K562 (cell line): ENCODE measurements around the gene CLCN5. TPM values are rescaled to one million over a fixed set of nuclear protein-coding genes. Genes with fewer than 3 reads are reported as not detected.

Source experiments
- ATAC-seq: fragments of 200-7000 bp; cut with Tn5 transposase; 3 replicates; pipeline ENCODE4 v1.9.1; 2020; ENCODE audit warnings: moderate library complexity
- BruUV-seq: library from RNA; stranded (reverse); fragments of 400-500 nt; replicated peaks from 2 replicates; lab custom pipeline; 2021; lab: Mats Ljungman, UMichigan
- CTCF ChIA-PET: fragments of 300-600 bp; formaldehyde crosslinking; extraction: SDS; loops from one replicate; lab custom pipeline; 2021; ENCODE audit warnings: low intra/inter-chr PET ratio; lab: Yijun Ruan, JAX
- POLR2A ChIA-PET: fragments of 300-600, 350-650 bp; sonication (Branson Sonifier 250); formaldehyde crosslinking; extraction: SDS; loops from one replicate; lab custom pipeline; 2021; ENCODE audit warnings: antibody characterized with exemption, inconsistent platforms; lab: Yijun Ruan, JAX
- DNase-seq, 4 experiments: peaks; one replicate each; pipeline versions ENCODE4 v3.0.0 to v3.0.0-alpha.2; 2011 to 2018; ENCODE audit warnings: low spot score in 3 of 4, mixed read lengths in 3 of 4; ENCODE audit errors: extremely low read depth in 1 of 4
- FAIRE-seq: peaks from 2 replicates; lab custom pipeline; 2011; peaks lifted over from hg19 to GRCh38; lab: Jason Lieb, UNC
- H2AFZ ChIP-seq: 2 replicates; pipeline ENCODE4 v1.6.0; 2011; ENCODE audit warnings: low read depth, low read length, control low read depth, inconsistent platforms
- H3K27ac ChIP-seq: fragments of 200-600 bp; 3 replicates; pipeline ENCODE4 v1.8.0; 2011; ENCODE audit warnings: low read depth, mild to moderate bottlenecking, control low read depth, inconsistent platforms, low read length, moderate library complexity, mixed read lengths; ENCODE audit errors: extremely low read depth
- H3K27me3 ChIP-seq, 2 experiments: fragments of 300-600 bp in 1 of 2; 2 replicates in 1 of 2; 3 replicates in 1 of 2; pipeline versions ENCODE4 v1.6.0 to v1.8.0; 2011; ENCODE audit warnings: inconsistent platforms in 2 of 2, low read length in 2 of 2, mild to moderate bottlenecking in 1 of 2, mixed read lengths in 1 of 2, moderate library complexity in 1 of 2; ENCODE audit not compliant: control insufficient read depth in 2 of 2, insufficient read depth in 2 of 2
- H3K36me3 ChIP-seq: fragments of 300-600 bp; 3 replicates; pipeline ENCODE4 v1.8.0; 2011; ENCODE audit warnings: mild to moderate bottlenecking, low read length, inconsistent platforms; ENCODE audit not compliant: control insufficient read depth, insufficient read depth
- H3K4me1 ChIP-seq, 2 experiments: fragments of 200-600 bp in 1 of 2; replicated peaks in 1 of 2; 2 replicates in 1 of 2; 3 replicates in 1 of 2; pipeline versions ENCODE4 v1.5.1 to v1.8.0; 2011; ENCODE audit warnings: inconsistent platforms in 2 of 2, low read length in 2 of 2, mild to moderate bottlenecking in 1 of 2, mixed read lengths in 1 of 2, moderate library complexity in 1 of 2; ENCODE audit not compliant: control insufficient read depth in 2 of 2, insufficient read depth in 2 of 2
- H3K4me2 ChIP-seq: 2 replicates; pipeline ENCODE4 v1.6.1; 2011; ENCODE audit warnings: low read length, control low read depth, inconsistent platforms, mixed read lengths; ENCODE audit not compliant: insufficient read depth
- H3K4me3 ChIP-seq: fragments of 200-600 bp; sonication (generic), shearing (Covaris generic); 2 replicates; pipeline ENCODE4 v1.5.1; 2016; ENCODE audit warnings: control low read depth, inconsistent platforms
- H3K79me2 ChIP-seq: fragments of 200-600 bp; 3 replicates; pipeline ENCODE4 v1.8.0; 2011; ENCODE audit warnings: low read length, inconsistent platforms; ENCODE audit not compliant: control insufficient read depth, insufficient read depth
- H3K9ac ChIP-seq, 2 experiments: 2 replicates each; pipeline versions ENCODE4 v1.6.0 to v1.6.1; 2011; ENCODE audit warnings: low read depth in 2 of 2, low read length in 2 of 2, control low read depth in 1 of 2, inconsistent platforms in 1 of 2, mild to moderate bottlenecking in 1 of 2, mixed read lengths in 1 of 2; ENCODE audit not compliant: insufficient read depth in 1 of 2
- H3K9me1 ChIP-seq: one replicate; pipeline ENCODE4 v1.6.0; 2011; ENCODE audit warnings: inconsistent platforms, mild to moderate bottlenecking, low read length, moderate library complexity; ENCODE audit not compliant: control insufficient read depth, insufficient read depth
- H3K9me3 ChIP-seq: replicated peaks from 2 replicates; pipeline ENCODE4 v1.5.1; 2011; ENCODE audit warnings: low read depth, low read length, inconsistent platforms; ENCODE audit not compliant: control insufficient read depth, insufficient read depth
- H4K20me1 ChIP-seq: replicated peaks from 2 replicates; pipeline ENCODE4 v1.6.1; 2011; ENCODE audit warnings: low read length, inconsistent platforms, mixed read lengths; ENCODE audit not compliant: control insufficient read depth, insufficient read depth
- C11orf30 ChIP-seq: fragments of 450-650 bp; IDR thresholded peaks from 2 replicates; pipeline ENCODE4 v1.6.1; 2016; ENCODE audit warnings: low read depth, mild to moderate bottlenecking
- CBX5 ChIP-seq: IDR thresholded peaks from 2 replicates; pipeline ENCODE4 v1.6.1; 2014; ENCODE audit warnings: low read depth, borderline replicate concordance
- FOXA3 ChIP-seq, 2 experiments: fragments of 450-650 bp in 1 of 2; sonication (generic) in 1 of 2; formaldehyde crosslinking; IDR thresholded peaks in 1 of 2; conservative IDR thresholded peaks in 1 of 2; 2 replicates each; pipeline versions ENCODE4 v1.4.0 to v1.8.0; 2020 to 2022; ENCODE audit warnings: mild to moderate bottlenecking in 2 of 2, missing genetic modification reagents in 1 of 2
- FOXK1 ChIP-seq: sonication (generic); formaldehyde crosslinking; IDR thresholded peaks from 2 replicates; pipeline ENCODE4 v1.8.0; 2022; ENCODE audit warnings: missing genetic modification reagents, mild to moderate bottlenecking, borderline replicate concordance
- HLTF ChIP-seq: fragments of 450-650 bp; IDR thresholded peaks from 2 replicates; pipeline ENCODE4 v1.6.1; 2016
- KLF13 ChIP-seq: fragments of 450-650 bp; IDR thresholded peaks from 2 replicates; pipeline ENCODE4 v1.6.1; 2016; ENCODE audit warnings: missing genetic modification characterization, low read depth, mild to moderate bottlenecking, missing compliant biosample characterization, moderate library complexity, borderline replicate concordance
- NCOR1 ChIP-seq: fragments of 450-650 bp; IDR thresholded peaks from 2 replicates; pipeline ENCODE4 v1.6.1; 2016; ENCODE audit warnings: mild to moderate bottlenecking, moderate library complexity
- NEUROD1 ChIP-seq: fragments of 150-350 bp; IDR thresholded peaks from 2 replicates; pipeline ENCODE4 v1.6.1; 2014; ENCODE audit warnings: borderline replicate concordance, low read length, low read depth; ENCODE audit not compliant: partially characterized antibody
- NR0B1 ChIP-seq: fragments of 450-650 bp; IDR thresholded peaks from one replicate; pipeline ENCODE4 v1.6.1; 2018; ENCODE audit warnings: mild to moderate bottlenecking, moderate library complexity; ENCODE audit not compliant: partially characterized antibody
- RBM39 ChIP-seq: fragments of 200-400 bp; formaldehyde crosslinking; optimal IDR thresholded peaks from 2 replicates; pipeline ENCODE3; 2018; ENCODE audit warnings: low read depth, low read length
- SRSF1 ChIP-seq: fragments of 200-400 bp; formaldehyde crosslinking; IDR thresholded peaks from 2 replicates; pipeline ENCODE4 v1.6.1; 2017; ENCODE audit warnings: mild to moderate bottlenecking, low read depth, low read length, moderate library complexity
- ZBTB40 ChIP-seq, 2 experiments: fragments of 450-650 bp in 1 of 2; sonication (generic) in 1 of 2; formaldehyde crosslinking in 1 of 2; IDR thresholded peaks; 2 replicates each; pipeline versions ENCODE4 v1.7.1 to v1.9.0; 2016 to 2022; ENCODE audit warnings: inconsistent platforms in 1 of 2, mild to moderate bottlenecking in 1 of 2, missing genetic modification reagents in 1 of 2
- ZFP30 ChIP-seq: fragments of 250-450 bp; sonication (Bioruptor Pico); IDR thresholded peaks from 2 replicates; pipeline ENCODE4 v1.8.0; 2022; ENCODE audit warnings: moderate library complexity, mild to moderate bottlenecking, inconsistent platforms, borderline replicate concordance
- ZKSCAN3 ChIP-seq: fragments of 250-450 bp; sonication (Bioruptor Pico); IDR thresholded peaks from 2 replicates; pipeline ENCODE4 v1.4.0; 2020
- WGBS: fragments of 100-300 bp; shearing (Covaris generic); methylation state at CpG from one replicate; pipeline ENCODE4 v1.1.6; 2016; ENCODE audit warnings: low coverage, mixed read lengths; ENCODE audit not compliant: insufficient coverage; ENCODE audit errors: missing lambda C conversion rate; 5-methylcytosine and 5-hydroxymethylcytosine counted together
- in situ Hi-C: fragments of 300-500 bp; cut with MboI; formaldehyde crosslinking; loops from 4 replicates; pipeline ENCODE4 v1.15.0; 2018; ENCODE audit warnings: inconsistent platforms, mixed read lengths
- intact Hi-C: fragments of 100-400 bp; cut with micrococcal nuclease; formaldehyde crosslinking; loops from 2 replicates; pipeline ENCODE4 v1.14.2; 2022
- polyA plus RNA-seq, 8 experiments: library from polyadenylated mRNA; depleted of rRNA in 4 of 8; stranded (reverse) in 5 of 8; unstranded in 3 of 8; fragments of >200 nt; fragmentation: Nextera tagmentation in 2 of 8; fragmentation: Illumina TruSeq in 1 of 8; extraction: Ambion mirVana in 2 of 8; extraction: Trizol in 1 of 8; gene quantifications; 2 replicates each; pipeline versions ENCODE4 v1.2.1 to v1.2.3, GENCODE V29; 2011 to 2014; ENCODE audit warnings: inconsistent platforms in 1 of 8, missing spikeins in 1 of 8
- total RNA-seq, 7 experiments: library from RNA; depleted of rRNA in 6 of 7; stranded (reverse); fragments of >200 nt in 6 of 7; fragmentation: Illumina TruSeq in 2 of 7; extraction: Trizol in 2 of 7; gene quantifications; 2 replicates each; pipeline versions ENCODE4 v1.2.1 to v1.2.3, GENCODE V29; 2011 to 2021; ENCODE audit warnings: low replicate concordance in 1 of 7

The CLCN5 gene
- total and polyA plus RNA-seq, 9 of the 15 experiments (the other 6 are each of a cell fraction or from before 2014, with no cell fraction given): 0.94 to 11.8 (median 7.1) TPM

GRCh38 chrX:50115973-50116372 lies 193.6 kb downstream of the CLCN5 start:
- in situ Hi-C loops: no loop called here
- H4K20me1 ChIP-seq: no peaks in the 10 kb centered on the region
- no peak overlapping the region for H3K9ac ChIP-seq
- ATAC-seq (no peak), DNase-seq (no peak), FAIRE-seq (no peak)
- intact Hi-C loops: no loop called here
- H3K27me3 ChIP-seq: no peaks in the 10 kb centered on the region
- H3K4me2 ChIP-seq: no peak overlapping the region
- POLR2A ChIA-PET: no interaction called here
- no TSS peak for BruUV-seq
- no peaks in the 10 kb centered on the region for H3K9me3 ChIP-seq
- 36% methylated on average over 2 of the region's 2 CpGs for WGBS
- no peak overlapping the region for H2AFZ ChIP-seq
- H3K27ac ChIP-seq: no peak overlapping the region
- no peaks in the 10 kb centered on the region for H3K4me1 ChIP-seq
- no peak overlapping the region for H3K4me3 ChIP-seq
- CTCF ChIA-PET: no interaction called here
- no peaks in the 10 kb centered on the region for H3K36me3 ChIP-seq
- H3K79me2 ChIP-seq: no peaks in the 10 kb centered on the region
- H3K9me1 ChIP-seq: no peaks in the 10 kb centered on the region
- no peak for TF ChIP-seq NCOR1
- no peak for TF ChIP-seq ZBTB40 (IDR thresholded peaks at IDR 0.05)
- no peak for TF ChIP-seq ZBTB40 (CRISPR knock-in tag; IDR thresholded peaks at IDR 0.05)
- TF ChIP-seq RBM39: no peak
- TF ChIP-seq NEUROD1: no peak
- TF ChIP-seq C11orf30: no peak
- no peak for TF ChIP-seq SRSF1
- no peak for TF ChIP-seq HLTF
- no peak for TF ChIP-seq KLF13 (tag)
- TF ChIP-seq CBX5: no peak
- no peak for TF ChIP-seq FOXK1
- no peak for TF ChIP-seq ZFP30 (CRISPR knock-in tag)
- TF ChIP-seq FOXA3 (CRISPR knock-in tag; conservative IDR thresholded peaks at IDR 0.05 in 1 of 2, IDR thresholded peaks at IDR 0.05 in 1 of 2): no peak
- no peak for TF ChIP-seq NR0B1
- TF ChIP-seq ZKSCAN3 (CRISPR knock-in tag): no peak
